Measurements from ENCODE around the gene RBBP5.

- no peak for TF ChIP-seq POLR2A (IDR thresholded peaks at IDR 0.05; ENCODE audit: low read depth, low read length)
- no peak for TF ChIP-seq POLR2AphosphoS5 (IDR thresholded peaks at IDR 0.05; ENCODE audit: low read depth, low read length)
- no peak for TF ChIP-seq SPI1 (IDR thresholded peaks at IDR 0.05; ENCODE audit: low read depth, low read length)
- no peak for TF ChIP-seq TAF1 (IDR thresholded peaks at IDR 0.05; ENCODE audit: low read depth, low read length)
- TF ChIP-seq POU2F2 (IDR thresholded peaks at IDR 0.05; ENCODE audit: low read depth, low read length), result no peak
- no peak for TF ChIP-seq PAX5 (IDR thresholded peaks at IDR 0.05; ENCODE audit: insufficient read depth, low read length, severe bottlenecking)
Measured at GRCh38 chr1:205071028-205071409, 50.8 kb downstream of the RBBP5 start.
